Daoy (cell line): Measurements from ENCODE around the gene WDR26. TPM values are rescaled to one million over a fixed set of nuclear protein-coding genes. Genes with fewer than 3 reads are reported as not detected.
A peak's percentile ranks its signal among the peaks of the same experiment; 100 is the strongest.
"Not testable (repeated sequence)": the region's sequence is repeated elsewhere in the genome, so short reads cannot be mapped to it uniquely, and the experiment has no call there.

Experiments used
- DNase-seq: peaks from one replicate; pipeline ENCODE4 v3.0.0-alpha.2; 2015; ENCODE audit warnings: low read depth
- total RNA-seq: library from RNA; depleted of rRNA; stranded (reverse); fragments of >200 nt; shearing (Covaris generic); gene quantifications from 2 replicates; pipeline ENCODE4 v1.2.3, GENCODE V29; 2014; rRNA removed

WDR26 gene
- total RNA-seq, 1 experiment from 2014 or later = 19.6 TPM

GRCh38 chr1:224352436-224353085 is 82.0 kb downstream of the WDR26 start:
- not testable (repeated sequence) for DNase-seq

- DNase-seq = not testable (repeated sequence)
Measured at GRCh38 chr1:224349716-224350115, 84.9 kb downstream of the WDR26 start.

GRCh38 chr1:224348137-224348536 is 86.5 kb downstream of the WDR26 start:
- no peak for DNase-seq

- no peak for DNase-seq
Measured at GRCh38 chr1:224343679-224344078, 90.9 kb downstream of the WDR26 start.

- peak; percentile 9 for DNase-seq
Measured at GRCh38 chr1:224340453-224341384, 93.9 kb downstream of the WDR26 start.

- DNase-seq = no peak
Measured at GRCh38 chr1:224339442-224340033, 95.1 kb downstream of the WDR26 start.

- no peak for DNase-seq
Measured at GRCh38 chr1:224338150-224338838, 96.3 kb downstream of the WDR26 start.

Other genes starting within 250 kb of the WDR26 start
- gene NVL, start 104.6 kb downstream of the WDR26 start, total RNA-seq = 26.5 and 31.8 TPM in 2 replicates
- 73.3 and 98.9 TPM in 2 replicates for gene CNIH4, start 77.9 kb downstream of the WDR26 start, total RNA-seq
- 13.6 and 19.5 TPM in 2 replicates for gene CNIH3, start 181.5 kb upstream of the WDR26 start, total RNA-seq